ENCODE results near the gene GNA15.

The GNA15 gene

GRCh38 chr19:3100747-3101730 is 34.8 kb upstream of the GNA15 start:
- no peak overlapping the region for H3K4me3 ChIP-seq (replicated peaks in 1 of 2; ENCODE audit: low read depth in 2 of 2, low read length in 2 of 2)
- no peak for TF ChIP-seq CTCF (IDR thresholded peaks at IDR 0.05; ENCODE audit: low read depth, low read length)
- no peak for DNase-seq (ENCODE audit: low read depth in 2 of 2)

GRCh38 chr19:3102239-3103140 is 33.3 kb upstream of the GNA15 start:
- DNase-seq (ENCODE audit: low read depth in 2 of 2), result no peak
- H3K4me3 ChIP-seq (replicated peaks in 1 of 2; ENCODE audit: low read depth in 2 of 2, low read length in 2 of 2), result no peak overlapping the region
- TF ChIP-seq CTCF (IDR thresholded peaks at IDR 0.05; ENCODE audit: low read depth, low read length), result no peak

DNA sequence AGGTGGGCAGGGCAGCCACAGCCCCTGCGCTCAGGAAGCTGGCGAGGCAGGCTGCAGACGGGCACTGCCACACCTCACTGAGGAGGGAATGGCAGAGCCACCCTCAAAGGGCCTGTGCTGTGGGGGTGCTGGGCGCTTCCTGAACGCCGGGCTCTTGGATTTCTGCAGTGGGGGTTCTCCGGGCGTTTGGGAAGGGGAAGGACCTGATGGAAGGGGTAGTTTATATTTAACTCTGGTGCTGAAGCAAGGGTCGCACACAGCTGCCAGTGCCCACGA is 31.2 kb upstream of the GNA15 start:
- no peak for DNase-seq (ENCODE audit: low read depth in 2 of 2)
- no peak for TF ChIP-seq CTCF (IDR thresholded peaks at IDR 0.05; ENCODE audit: low read depth, low read length)
- no peak overlapping the region for H3K4me3 ChIP-seq (replicated peaks in 1 of 2; ENCODE audit: low read depth in 2 of 2, low read length in 2 of 2)

- no peak overlapping the region for H3K4me3 ChIP-seq (replicated peaks in 1 of 2; ENCODE audit: low read depth in 2 of 2, low read length in 2 of 2)
- no peak for TF ChIP-seq CTCF (IDR thresholded peaks at IDR 0.05; ENCODE audit: low read depth, low read length)
- no peak for DNase-seq (ENCODE audit: low read depth in 2 of 2)
Observed at GRCh38 chr19:3105641-3106508, 30.0 kb upstream of the GNA15 start.

GRCh38 chr19:3106509-3107141 is 29.2 kb upstream of the GNA15 start:
- no peak for TF ChIP-seq CTCF (IDR thresholded peaks at IDR 0.05; ENCODE audit: low read depth, low read length)

DNA sequence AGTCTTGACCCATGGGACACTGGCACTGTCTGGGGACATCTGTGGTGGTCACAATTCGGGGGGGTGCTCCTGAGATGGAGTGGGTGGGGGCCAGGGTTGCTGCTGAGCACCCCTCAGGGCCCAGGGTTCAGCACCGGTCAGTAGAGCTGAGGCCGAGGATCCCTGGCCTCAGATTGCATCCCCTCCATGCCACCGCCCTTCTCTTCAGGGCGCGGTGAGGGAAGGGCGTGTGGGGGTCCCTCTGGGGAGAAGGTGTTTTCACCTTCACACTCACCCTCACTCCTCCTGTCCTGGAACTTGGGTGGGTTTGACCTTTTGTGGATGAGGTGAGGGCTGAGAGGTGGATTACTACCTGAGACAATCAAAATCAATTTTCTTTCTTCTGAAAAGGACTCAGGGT is 28.2 kb upstream of the GNA15 start:
- no peak for TF ChIP-seq CTCF (IDR thresholded peaks at IDR 0.05; ENCODE audit: low read depth, low read length)
- DNase-seq (ENCODE audit: low read depth in 2 of 2), result no peak
- no peak overlapping the region for H3K4me3 ChIP-seq (replicated peaks in 1 of 2; ENCODE audit: low read depth in 2 of 2, low read length in 2 of 2)

More at GRCh38 chr19:3106509-3107141, 29.2 kb upstream of the GNA15 start:
- H3K4me3 ChIP-seq (replicated peaks in 1 of 2; ENCODE audit: low read depth in 2 of 2, low read length in 2 of 2), result no peak overlapping the region
- DNase-seq (ENCODE audit: low read depth in 2 of 2), result no peak

All from cardiac fibroblast (primary cell).